ENCODE results near the gene MT1E. TPM values are rescaled to one million over a fixed set of nuclear protein-coding genes. Genes with fewer than 3 reads are reported as not detected.

MT1E gene
- total and polyA plus RNA-seq, 2 of the 13 experiments (the other 11 are each of a cell fraction or from before 2014, with no cell fraction given) = 110 to 1,072 TPM

GRCh38 chr16:56606476-56607108 is 19.0 kb upstream of the MT1E start:
- under 1% methylated on average over 8 of the region's 8 CpGs for WGBS (ENCODE audit: low lambda C conversion rate)
- ATAC-seq = peak; percentile 48
- TF ChIP-seq RELA (CRISPR knock-in tag; IDR thresholded peaks at IDR 0.05) (no peak), MTERF4 (CRISPR knock-in tag; IDR thresholded peaks at IDR 0.05) (no peak), PHF5A (CRISPR knock-in tag; IDR thresholded peaks at IDR 0.05; ENCODE audit: low read depth, unreplicated experiment) (peak; percentile 22), FOXP1 (IDR thresholded peaks at IDR 0.05) (no peak), FOXP1 (CRISPR knock-in tag; IDR thresholded peaks at IDR 0.05) (no peak), PPARG (CRISPR knock-in tag; conservative IDR thresholded peaks at IDR 0.05) (0 out of 2 replicates have a peak, but pooled peaks have one; percentile 25), ZNF225 (CRISPR knock-in tag; IDR thresholded peaks at IDR 0.05) (no peak), NFKBIZ (CRISPR knock-in tag; IDR thresholded peaks at IDR 0.05) (0 out of 2 replicates have a peak, but pooled peaks have one; percentile 14), ZNF570 (CRISPR knock-in tag; IDR thresholded peaks at IDR 0.05; ENCODE audit: borderline replicate concordance) (no peak), ZSCAN31 (CRISPR knock-in tag; IDR thresholded peaks at IDR 0.05; ENCODE audit: low read depth) (no peak), NAIF1 (CRISPR knock-in tag; IDR thresholded peaks at IDR 0.05; ENCODE audit: borderline replicate concordance) (no peak), HHEX (CRISPR knock-in tag; IDR thresholded peaks at IDR 0.05) (peak; percentile 55), SPEN (CRISPR knock-in tag; IDR thresholded peaks at IDR 0.05; ENCODE audit: low read depth) (no peak; the same call in 1 of the 2 replicates), EP300 (IDR thresholded peaks at IDR 0.05; ENCODE audit: low read depth in 2 of 2, low read length in 2 of 2) (peak in 1 of 2 experiments; percentile 62; a peak in 3 of 4 replicates), EP300 (CRISPR knock-in tag; IDR thresholded peaks at IDR 0.05; ENCODE audit: borderline replicate concordance) (no peak), HDAC2 (CRISPR knock-in tag; IDR thresholded peaks at IDR 0.05) (no peak; the same call in 1 of the 2 replicates), ZNF335 (CRISPR knock-in tag; IDR thresholded peaks at IDR 0.05) (no peak), TBP (CRISPR knock-in tag; IDR thresholded peaks at IDR 0.05) (no peak), ZNF430 (CRISPR knock-in tag; IDR thresholded peaks at IDR 0.05) (peak; percentile 88; the same call in 1 of the 2 replicates), PLRG1 (conservative IDR thresholded peaks at IDR 0.05) (no peak), SP5 (CRISPR knock-in tag; IDR thresholded peaks at IDR 0.05; ENCODE audit: borderline replicate concordance, low read depth) (no peak), NFE2L2 (IDR thresholded peaks at IDR 0.05; ENCODE audit: low read length) (no peak), FOXJ3 (CRISPR knock-in tag; IDR thresholded peaks at IDR 0.05; ENCODE audit: borderline replicate concordance) (peak; percentile 60; the same call in 1 of the 2 replicates)

More at GRCh38 chr16:56606476-56607108, 19.0 kb upstream of the MT1E start:
- peak; percentile 87 for FAIRE-seq
- ChIA-PET POLR2A (interaction anchor here (0.7 to 3.4 kb wide), 21 partner anchors 11 to 766 kb away, joined by 3 to 39 read pairs (median 4); partner anchors contain the start of genes CX3CL1, HERPUD1, MT1E and MT1G), CTCF (ENCODE audit: low intra/inter-chr PET ratio, low total read pairs) (no interaction called here)
- peak overlapping the region; percentile 79 for H3K9ac ChIP-seq (ENCODE audit: insufficient read depth, low read depth, low read length)
- no peak overlapping the region for H2AFZ ChIP-seq (ENCODE audit: low read length)
- peaks cover 67% of the 10 kb centered on the region for H3K4me1 ChIP-seq (ENCODE audit: insufficient read depth, low read length)
- no TSS peak for BruUV-seq (replicated peaks)
- H4K20me1 ChIP-seq (ENCODE audit: insufficient read depth, low read length) = no peaks in the 10 kb centered on the region
- H3K27ac ChIP-seq (ENCODE audit: extremely low read length, insufficient read depth, low read length) = peak overlapping the region; percentile 93
- H3K4me3 ChIP-seq (replicated peaks in 1 of 3; ENCODE audit: insufficient read depth in 1 of 3, low read depth in 2 of 3, low read length in 3 of 3) = peak overlapping the region; percentile 75 to 84 (median 78)
- peaks cover 0 to 4% of the 10 kb centered on the region in 2 experiments; a peak in 2 of 5 replicates for H3K27me3 ChIP-seq (ENCODE audit: control insufficient read depth in 1 of 2, insufficient read depth in 2 of 2, low read length in 2 of 2)
- in situ Hi-C loops (cut with HindIII; ENCODE audit: extremely low pct_ligation_motif_present, low pct_unique_long_range_greater_than_20kb) (no loop called here), intact Hi-C loops (cut with micrococcal nuclease; ENCODE audit: unreplicated experiment) (loop anchor here (1.0 to 10.0 kb wide), 3 partner anchors 48 to 258 kb away; partner anchors contain the start of genes MT1B, MT1F and SLC12A3)
- H3K9me3 ChIP-seq (ENCODE audit: low read length) = no peaks in the 10 kb centered on the region
- DNase-seq (ENCODE audit: low spot score) = peak; percentile 97
- H3K4me2 ChIP-seq (ENCODE audit: low read depth, low read length) = peak overlapping the region; percentile 91
- H3K79me2 ChIP-seq (ENCODE audit: insufficient read depth, low read length) = no peaks in the 10 kb centered on the region
- no peaks in the 10 kb centered on the region for H3K36me3 ChIP-seq (replicated peaks in 1 of 2; ENCODE audit: control insufficient read depth in 1 of 2, insufficient read depth in 2 of 2, low read length in 2 of 2)

Data from HepG2 (cell line).